Spleen (tissue), 7 donors: ENCODE measurements around the gene ZNF611.

Experiments used
- POLR2A ChIP-seq, 3 donors: fragments of 450-650 bp; IDR thresholded peaks; one replicate each; pipeline ENCODE4 v1.5.1; 2017; ENCODE audit warnings: antibody characterized with exemption in 3 of 3, mild to moderate bottlenecking in 1 of 3
- POLR2AphosphoS5 ChIP-seq, 3 donors: sonication (generic); formaldehyde crosslinking; IDR thresholded peaks; one replicate each; pipeline ENCODE4 v1.5.1; 2017; ENCODE audit warnings: antibody characterized with exemption in 3 of 3
- TF ChIP-seq, protein P1 (sequence below), 11 experiments: fragments of 200-600 bp in 7 of 11; fragments of 450-650 bp in 4 of 11; sonication (generic) in 4 of 11; IDR thresholded peaks in 8 of 11; conservative IDR thresholded peaks in 3 of 11; 1 replicate in 7 of 11; 2 replicates in 4 of 11; pipeline versions ENCODE4 v1.4.0 to v1.8.0; 2016 to 2021; ENCODE audit warnings: antibody characterized with exemption in 11 of 11, inconsistent platforms in 4 of 11, mild to moderate bottlenecking in 1 of 11
- donor health status: DM: no; HTN: no; CAD: no; lungs with moderate emphysema.
- donor health status: DM: no; HTN: no; CAD: no.
- donor health status: DM: no; HTN: no; CAD: no.

DNA sequence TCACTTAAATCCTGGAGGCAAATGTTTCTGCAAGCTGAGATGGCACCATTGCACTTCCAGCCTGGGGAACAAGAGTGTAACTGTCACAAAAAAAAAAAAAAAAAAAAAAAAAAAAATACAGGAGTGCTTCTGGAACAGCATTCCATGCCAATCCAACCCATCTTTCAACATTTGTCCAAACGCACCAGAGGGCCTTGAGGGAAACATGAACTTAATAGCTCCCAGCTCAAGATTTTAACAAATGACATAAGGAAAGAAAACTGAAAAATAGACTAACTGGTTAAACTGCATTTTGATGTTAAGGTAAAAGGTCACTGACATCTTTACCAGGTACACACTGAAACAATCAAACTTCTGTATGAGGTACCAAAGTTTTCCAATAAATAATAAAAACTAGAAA lies 49.0 kb downstream of the ZNF611 start:
- TF ChIP-seq POLR2AphosphoS5 (IDR thresholded peaks at IDR 0.05) = no peak
- TF ChIP-seq, protein P1, sequence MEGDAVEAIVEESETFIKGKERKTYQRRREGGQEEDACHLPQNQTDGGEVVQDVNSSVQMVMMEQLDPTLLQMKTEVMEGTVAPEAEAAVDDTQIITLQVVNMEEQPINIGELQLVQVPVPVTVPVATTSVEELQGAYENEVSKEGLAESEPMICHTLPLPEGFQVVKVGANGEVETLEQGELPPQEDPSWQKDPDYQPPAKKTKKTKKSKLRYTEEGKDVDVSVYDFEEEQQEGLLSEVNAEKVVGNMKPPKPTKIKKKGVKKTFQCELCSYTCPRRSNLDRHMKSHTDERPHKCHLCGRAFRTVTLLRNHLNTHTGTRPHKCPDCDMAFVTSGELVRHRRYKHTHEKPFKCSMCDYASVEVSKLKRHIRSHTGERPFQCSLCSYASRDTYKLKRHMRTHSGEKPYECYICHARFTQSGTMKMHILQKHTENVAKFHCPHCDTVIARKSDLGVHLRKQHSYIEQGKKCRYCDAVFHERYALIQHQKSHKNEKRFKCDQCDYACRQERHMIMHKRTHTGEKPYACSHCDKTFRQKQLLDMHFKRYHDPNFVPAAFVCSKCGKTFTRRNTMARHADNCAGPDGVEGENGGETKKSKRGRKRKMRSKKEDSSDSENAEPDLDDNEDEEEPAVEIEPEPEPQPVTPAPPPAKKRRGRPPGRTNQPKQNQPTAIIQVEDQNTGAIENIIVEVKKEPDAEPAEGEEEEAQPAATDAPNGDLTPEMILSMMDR (IDR thresholded peaks at IDR 0.05 in 8 of 11, conservative IDR thresholded peaks at IDR 0.05 in 3 of 11) = no peak
- no peak for TF ChIP-seq POLR2A (IDR thresholded peaks at IDR 0.05)
